ENCODE data around the gene STK32B.

STK32B gene

DNA sequence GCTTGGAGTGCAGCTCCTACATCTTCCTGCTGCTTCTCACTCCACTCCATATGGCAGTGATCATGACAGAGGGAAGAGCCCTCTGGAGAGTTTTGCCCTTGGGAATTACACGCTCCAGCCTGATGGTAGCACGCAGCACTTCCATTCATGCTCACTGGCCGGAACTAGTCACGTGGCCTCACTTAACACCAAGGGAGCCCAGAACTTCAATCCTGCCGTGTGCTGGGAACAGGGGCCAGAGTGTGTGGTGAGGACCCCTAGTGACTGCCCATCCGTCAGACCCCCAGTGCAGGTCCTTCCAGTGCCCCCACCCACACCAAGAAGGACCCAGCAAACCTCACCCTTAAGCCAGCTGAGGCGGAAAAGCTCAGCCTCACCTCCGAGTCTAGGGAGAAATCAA is 426.3 kb downstream of the STK32B start:
- FAIRE-seq: no peak

DNA sequence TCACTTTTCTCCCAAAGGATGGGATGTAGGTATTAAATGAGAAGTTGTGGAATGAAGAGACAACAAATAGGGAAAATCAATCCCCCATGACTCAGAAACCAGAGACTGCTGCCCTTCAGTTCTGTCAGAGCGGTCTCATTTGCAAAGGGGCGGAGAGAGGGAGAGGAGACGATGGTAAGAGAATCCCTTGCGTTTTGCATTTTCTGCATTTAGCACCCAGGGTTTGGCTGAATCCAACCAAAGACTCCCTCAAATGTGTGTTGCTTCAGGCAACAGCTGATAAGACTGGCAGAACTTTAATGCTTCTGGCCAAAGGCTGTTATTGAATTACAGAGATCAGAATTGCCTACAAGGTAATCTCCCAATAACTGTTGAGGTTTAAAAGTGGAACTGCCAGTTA is 426.9 kb downstream of the STK32B start:
- FAIRE-seq: no peak

DNA sequence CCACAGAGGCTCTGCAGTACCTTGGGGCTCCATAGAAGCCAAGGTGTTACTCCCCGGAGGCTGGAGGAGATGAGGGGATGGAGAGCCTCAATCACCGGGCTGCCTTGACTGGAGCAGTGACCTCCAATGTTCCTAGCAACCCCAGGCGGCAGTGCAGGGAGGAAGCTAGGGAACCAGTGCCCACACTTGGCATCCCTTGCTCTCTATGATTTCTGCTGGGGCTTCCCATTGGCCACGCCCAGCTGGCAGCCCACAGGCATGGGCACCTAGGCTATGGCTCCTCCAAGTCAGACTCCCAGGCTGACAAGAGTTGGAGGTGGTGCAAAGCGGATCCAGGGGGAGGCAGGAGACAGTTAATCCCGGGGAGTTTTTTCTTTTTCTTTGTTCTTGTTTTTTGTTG is 427.4 kb downstream of the STK32B start:
- FAIRE-seq: no peak

DNA sequence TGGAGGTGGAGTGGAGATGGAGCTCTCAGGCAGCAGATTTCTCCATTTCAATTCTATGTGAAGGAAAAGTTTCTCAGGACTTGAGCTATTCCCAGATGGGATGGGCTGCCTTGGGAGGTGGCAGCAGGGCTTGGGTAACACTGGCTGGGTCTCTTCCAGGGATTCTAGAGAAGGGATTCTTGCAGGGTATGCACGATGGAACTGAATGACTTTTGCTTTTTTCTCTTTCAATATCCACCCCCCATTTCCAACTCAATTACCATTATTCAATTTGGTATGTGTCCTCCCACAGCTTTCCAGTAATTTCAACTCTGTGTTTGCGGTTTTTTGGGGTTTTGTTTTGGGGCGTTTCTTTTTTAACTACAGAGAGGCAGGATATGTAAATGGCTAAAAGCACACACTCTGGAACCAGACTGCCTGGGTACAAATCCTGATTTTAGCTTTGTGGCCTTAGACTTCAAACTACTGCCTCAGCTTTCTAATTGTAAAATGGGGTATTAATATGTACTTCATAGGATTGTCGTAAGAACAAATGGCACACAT is 428.3 kb downstream of the STK32B start:
- FAIRE-seq: no peak

DNA sequence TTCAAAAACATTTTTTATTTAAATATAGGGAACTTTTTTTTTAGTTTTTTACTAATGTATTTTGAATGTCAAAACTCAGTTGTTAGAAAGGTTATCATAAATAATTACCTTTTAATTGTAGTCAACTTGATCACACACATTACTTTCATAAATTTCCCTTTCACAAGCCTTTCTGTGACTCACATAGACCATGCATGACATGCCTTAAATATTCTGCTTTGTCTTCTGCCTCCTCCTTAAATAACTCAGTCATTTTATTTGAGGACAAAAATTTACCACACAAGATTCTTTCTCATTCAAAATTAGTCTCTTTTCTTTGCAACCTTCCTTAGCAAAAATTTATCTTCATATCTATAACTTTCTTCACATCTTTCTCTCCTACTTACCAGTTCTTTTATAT is 437.1 kb downstream of the STK32B start:
- no peak for FAIRE-seq

DNA sequence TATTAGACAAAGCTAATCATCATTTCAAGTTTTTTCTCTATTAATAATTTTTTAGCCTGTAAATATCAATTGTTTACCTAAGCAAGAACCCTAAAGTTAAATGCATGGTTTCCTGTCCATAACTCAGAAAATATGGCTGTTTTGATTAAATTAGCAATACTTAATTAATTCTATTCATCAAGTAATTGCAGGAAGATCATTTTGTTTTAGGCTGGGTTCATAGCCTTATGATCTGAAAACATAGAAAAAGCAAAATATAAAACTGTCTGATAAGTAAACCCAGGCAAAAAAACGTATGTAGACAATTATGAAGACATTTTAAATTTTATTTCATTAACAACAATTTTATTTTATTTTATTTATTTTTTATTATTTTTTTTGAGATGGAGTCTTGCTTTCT is 438.0 kb downstream of the STK32B start:
- no peak for FAIRE-seq

DNA sequence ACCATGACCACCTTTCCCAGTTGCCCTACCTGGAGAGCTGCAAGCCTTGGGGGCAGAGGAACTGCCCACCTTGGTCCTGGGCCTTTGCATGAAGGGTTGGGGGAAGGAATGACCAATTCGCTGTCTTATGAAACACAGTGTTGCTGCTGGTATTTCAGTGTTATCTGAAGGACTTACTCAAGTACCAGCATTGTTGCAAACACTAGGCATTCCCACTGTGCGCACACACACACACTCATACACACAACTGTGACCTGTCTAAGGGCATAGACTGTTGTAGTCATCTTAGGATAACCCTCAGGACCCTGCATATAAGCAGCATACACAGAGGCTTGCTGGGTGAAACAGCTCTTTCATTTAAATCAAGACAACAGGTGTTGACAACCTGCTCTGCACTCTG is 446.2 kb downstream of the STK32B start:
- no peak for FAIRE-seq

DNA sequence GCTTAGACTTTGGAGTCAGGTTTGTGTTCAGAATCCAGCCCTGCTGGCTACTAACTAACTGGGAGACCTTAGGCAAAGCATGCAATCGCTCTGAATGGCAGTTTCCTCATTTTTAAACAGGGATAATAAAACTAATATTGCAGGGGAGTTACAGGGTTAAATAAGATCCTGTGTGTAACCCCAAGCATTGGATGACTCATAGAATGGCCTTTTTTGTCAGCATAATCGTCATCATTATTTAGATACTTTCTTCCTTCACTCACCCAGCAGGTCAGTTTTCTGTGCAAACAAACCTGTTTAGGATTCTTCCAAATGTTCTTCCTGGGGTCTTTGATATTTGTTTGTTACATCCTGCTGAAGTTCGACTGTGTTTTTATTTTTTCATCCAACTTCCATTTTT is 448.9 kb downstream of the STK32B start:
- no peak for FAIRE-seq

DNA sequence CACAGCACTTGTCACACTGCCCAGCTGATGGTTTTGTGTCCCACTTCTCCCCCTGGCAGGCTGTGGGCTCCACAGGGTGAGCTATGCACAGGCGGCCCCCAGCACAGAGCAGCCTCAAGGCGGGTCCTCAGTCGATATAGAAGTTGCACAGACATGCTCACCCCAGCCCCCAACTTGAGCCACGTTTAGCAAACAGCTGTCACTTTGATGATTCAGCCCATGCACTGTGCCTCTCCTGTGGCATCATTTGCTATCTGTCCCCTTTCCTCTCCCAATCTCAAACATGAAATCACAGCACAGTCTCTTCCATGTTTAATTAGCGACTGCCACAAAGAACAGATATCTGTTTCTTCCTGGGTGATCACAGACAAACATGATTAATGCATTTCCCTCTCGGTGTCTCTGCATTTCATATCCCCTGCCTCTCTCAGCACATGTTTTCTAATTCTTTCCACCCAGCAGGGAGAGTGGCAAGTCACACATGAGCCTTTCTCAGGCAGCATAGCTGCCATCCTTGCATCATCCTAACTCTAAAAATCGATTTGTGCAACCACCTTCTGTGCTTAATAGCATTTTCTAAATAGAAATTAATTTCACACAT is 452.2 kb downstream of the STK32B start:
- FAIRE-seq: no peak

DNA sequence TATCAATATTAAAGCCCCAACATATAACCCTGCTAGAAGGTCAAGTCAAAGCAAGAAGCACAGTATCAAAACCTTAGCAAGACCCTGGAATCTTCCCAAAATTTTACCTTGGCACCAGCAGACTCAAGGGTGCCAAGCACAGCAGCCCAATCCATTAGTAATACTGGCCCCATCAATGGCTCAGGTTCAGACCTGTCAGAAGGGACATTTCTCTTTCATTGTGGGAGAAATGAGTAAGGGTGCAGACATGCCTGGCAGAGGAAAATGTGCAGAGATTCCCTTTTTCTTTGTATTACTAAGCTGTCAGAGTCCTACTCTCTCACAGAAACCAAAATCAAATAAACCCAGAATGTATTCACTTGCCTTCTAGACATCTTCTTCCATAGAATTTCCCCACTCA is 453.2 kb downstream of the STK32B start:
- no peak for FAIRE-seq

DNA sequence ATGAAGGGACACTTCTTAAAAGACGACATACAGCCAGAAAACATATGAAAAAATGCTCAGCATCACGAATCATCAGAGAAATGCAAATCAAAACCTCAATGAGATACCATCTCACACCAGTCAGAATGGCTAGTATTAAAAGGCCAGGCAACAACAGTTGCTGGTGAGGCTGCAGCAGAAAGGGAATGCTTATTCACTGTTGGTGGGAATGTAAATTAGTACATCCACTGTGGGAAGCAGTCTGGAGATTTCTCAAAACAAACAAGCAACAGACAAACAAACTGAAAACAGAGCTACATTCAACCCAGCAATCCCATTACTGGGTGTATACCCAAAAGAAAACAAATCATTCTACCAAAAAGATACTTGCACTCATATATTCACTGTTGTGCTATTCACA is 459.2 kb downstream of the STK32B start:
- FAIRE-seq: no peak

DNA sequence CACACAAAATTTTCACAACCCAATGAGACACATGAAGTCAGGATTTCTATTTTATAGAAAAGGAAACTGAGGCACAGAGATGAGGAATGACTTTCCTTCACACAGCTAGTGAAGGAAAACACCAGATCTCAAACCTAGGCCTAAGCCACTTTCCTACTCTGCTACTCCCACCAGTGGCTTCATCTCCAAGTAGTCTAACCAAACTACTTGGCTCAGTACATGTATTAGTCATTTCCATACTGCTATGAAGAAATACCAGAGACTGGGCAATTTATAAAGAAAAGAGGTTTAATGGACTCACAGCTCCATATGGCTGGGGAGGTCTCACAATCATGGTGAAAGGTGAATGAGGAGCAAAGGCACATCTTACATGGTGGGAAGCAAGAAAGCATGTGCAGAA is 460.5 kb downstream of the STK32B start:
- FAIRE-seq: no peak

DNA sequence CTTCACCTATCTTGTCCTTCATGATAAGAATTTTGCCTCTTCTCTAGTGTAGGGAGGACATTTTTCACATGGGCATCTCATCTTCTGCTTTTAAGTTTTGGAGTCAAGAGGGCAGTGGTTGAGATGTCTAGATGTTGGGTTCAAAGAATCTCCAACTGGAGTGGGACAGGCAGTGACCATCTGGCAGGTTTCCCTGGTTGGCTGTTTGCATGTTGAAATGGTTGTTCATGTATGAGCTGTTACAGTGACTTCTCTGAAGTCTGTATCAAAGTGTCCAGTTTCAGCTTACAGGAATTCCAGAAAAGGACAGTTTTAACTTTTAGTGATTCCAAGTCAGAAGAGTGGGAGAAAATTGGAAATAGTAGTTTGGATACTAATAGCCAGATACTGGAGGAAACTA is 464.4 kb downstream of the STK32B start:
- FAIRE-seq: no peak

DNA sequence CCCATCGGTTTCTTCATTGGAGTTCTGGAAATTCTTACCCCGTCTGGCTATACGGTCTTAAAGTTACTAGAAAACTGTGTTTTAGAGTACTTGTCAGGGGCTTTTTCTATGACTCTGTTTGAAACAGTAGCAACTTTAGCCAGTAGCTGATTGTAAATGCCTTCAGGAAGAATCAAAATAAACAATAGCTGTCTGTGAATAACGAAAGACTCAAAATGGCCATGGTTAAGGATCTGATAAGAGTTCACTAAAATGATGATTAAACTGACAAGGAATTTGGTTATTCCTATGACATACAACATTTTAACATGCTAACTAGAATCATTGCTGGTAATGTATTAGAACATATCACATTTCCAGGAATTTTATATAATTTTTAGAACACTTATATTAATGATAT is 466.1 kb downstream of the STK32B start:
- no peak for FAIRE-seq

DNA sequence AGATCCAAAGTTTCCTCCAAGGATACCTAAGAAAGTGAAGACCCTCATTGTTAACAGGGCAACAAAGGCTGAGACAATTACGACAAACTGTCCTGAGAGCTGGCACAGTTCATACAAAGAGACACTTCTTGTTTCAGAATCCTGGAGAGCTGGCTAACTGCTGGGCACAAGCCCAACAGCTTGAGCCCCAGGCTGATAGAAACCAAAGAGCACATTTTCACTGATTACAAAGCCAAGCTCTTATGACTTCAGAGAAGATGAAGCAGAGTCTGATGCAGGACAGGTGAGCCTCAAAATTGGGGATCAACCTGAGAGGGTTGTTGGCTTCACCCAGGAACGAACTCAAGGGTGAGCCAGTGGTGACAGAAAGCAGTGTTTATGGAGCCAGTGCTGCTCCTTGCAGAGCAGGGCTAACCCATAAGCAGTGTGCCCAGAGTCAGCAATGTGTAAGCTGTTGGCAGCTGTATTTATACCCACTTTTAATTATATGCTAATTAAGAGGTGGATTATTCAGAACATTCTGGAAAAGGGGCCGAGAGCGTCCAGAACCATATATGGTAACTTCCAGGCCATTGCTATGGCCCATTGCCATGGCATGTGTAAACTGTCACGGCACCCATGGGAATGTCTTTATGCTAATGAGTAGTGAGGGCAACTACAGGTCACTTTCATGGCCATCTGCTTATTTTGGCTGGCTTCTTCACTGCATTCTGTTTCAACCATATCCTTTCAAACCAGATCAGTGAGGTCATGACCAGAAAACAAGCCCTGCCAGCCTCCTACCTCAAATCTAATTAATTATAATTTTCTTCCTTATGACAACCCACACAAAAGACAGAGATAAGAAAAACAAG is 473.4 kb downstream of the STK32B start:
- FAIRE-seq: no peak

DNA sequence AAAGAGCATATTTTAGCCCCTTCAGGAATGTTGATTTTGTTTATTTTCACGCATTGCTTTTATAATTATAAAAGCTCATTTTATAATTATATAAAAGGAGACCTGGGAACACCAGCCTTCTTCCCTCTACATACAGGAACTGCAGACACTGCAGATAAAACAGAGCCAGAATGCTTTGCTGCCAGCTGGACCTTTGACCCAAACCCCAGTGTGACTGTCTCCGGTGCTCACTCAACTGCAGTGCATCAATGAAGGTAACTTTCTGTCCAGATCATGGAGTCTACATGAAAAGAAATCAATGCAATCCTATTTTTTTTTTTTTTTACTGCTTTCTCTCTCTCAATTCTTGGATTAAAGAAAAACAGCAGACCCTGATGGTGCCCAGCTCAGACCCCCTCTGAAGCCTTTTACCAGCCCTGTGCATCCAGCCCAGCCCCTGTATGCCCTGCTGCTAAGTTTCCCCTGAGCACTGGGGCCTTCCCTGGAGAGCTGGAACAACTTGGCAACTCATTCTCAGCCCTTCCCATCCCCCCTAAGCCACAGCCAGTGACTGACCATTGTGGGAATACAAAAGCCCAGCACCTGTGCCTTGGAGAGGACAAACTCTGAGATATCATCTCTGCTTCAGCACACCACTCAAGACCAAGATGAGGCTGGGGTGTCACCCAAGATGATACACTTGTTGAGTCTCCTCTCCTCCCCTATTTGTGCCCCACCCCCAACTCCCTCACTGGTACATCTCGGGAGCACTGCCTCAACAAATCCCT is 475.0 kb downstream of the STK32B start:
- no peak for FAIRE-seq

DNA sequence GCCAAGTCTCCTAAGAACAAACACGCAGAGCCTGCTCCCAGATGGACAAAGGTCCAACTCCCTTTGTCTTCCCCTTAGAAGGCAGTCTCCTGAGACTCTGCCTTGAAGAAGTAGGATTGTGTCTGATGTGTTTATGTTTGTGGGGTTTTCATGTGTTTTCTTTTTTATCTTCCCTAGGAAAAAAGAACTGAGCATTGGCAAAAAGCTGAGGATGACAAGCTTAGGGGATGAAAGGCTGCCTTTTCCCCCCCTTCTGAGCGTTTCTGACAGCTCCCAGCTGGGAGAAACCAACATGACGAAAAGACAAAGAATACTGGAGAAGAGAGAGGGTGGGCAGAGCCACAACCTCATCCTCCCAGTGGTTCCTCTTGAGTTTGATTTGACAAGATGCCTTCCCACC is 475.9 kb downstream of the STK32B start:
- FAIRE-seq: no peak

DNA sequence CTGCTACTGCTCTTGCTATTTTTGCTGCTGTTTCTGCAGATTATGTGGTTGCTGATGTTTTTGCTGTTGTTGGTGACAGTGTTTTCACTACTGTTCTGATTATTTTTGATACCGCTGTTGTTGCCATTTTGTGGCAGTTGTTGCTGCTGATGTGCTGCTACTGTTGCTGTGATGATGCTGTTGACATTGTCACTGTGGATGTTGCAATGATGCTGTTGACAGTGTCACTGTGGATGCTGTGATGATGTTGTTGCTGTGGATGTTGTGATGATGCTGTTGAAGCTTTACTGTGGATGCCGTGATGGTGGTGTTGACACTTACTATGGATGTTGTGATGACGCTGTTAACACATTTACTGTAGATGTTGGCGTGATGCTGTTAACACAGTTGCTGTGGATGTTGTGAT is 476.8 kb downstream of the STK32B start:
- FAIRE-seq: no peak

DNA sequence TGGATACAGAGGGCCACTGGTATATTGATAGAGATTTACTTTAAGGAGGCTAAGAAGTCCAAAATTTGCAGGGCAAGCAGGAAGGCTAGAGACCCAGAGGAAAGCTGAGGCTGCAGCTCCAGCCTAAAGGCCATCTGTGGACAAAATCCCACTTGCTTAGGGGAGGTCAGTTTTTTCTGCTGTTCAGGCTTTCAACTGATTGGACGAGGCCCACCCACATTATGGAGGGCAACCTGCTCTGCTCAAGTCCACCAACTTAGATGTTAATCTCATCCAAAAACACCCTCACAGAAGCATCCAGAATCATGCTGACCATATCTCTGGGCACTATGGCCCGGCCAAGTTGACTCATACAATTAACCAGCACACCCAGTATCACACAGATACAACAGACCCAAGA is 480.8 kb downstream of the STK32B start:
- no peak for FAIRE-seq

DNA sequence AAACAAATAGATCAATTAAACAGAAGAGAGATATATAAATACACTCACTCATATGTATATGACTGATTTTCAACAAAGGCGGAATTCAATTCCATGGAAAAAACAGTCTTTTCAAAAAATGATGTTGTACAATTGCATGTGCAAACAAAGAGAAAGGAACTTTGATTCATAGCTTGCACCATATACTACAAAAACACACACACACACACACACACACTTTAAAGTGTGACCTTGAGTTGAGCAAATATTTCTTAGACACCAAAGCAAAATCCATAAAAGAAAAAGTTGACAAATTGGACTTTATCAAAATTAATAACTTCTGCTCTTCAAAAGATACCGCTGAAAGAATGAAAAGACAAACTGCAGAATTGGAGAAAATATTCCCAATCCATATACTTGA is 488.3 kb downstream of the STK32B start:
- FAIRE-seq: no peak

DNA sequence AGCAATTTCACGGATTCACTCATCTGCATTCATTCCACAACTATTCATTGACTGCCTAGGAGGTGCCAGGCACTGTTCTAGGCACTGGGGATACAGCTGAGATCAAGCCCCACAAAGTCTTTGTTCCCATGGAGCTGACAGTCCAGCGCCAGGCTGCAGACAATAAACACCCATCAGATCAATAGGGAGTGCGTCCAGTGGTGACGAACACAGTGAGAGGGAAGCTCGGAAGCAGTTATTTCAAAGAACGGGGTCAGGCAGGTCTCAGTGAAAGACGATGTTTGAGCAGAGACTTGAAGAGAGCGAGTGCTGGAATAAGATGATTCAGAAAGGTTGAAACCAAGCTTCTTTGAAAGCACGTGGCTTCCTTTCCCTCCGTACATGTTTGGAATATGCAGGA is 489.9 kb downstream of the STK32B start:
- no peak for FAIRE-seq

DNA sequence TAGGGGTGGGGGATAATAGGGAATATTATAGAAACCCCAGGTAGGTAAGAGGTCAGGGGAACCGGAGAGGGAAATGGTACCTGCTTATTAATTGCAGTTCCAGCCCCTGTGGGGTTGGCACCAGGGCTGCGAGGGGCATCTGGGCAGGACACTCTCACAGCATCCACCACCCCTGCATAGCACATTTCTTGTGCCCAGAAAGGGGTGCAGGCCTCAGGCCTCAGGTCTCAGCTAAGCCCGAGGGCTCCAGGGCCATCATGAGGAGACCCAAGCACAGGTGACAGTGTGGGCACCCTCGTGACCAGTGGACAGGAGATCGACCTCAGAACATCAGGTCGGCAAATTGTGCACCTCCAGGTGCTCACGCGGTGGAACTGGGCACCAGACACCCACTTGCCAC is 492.4 kb downstream of the STK32B start:
- FAIRE-seq: no peak

DNA sequence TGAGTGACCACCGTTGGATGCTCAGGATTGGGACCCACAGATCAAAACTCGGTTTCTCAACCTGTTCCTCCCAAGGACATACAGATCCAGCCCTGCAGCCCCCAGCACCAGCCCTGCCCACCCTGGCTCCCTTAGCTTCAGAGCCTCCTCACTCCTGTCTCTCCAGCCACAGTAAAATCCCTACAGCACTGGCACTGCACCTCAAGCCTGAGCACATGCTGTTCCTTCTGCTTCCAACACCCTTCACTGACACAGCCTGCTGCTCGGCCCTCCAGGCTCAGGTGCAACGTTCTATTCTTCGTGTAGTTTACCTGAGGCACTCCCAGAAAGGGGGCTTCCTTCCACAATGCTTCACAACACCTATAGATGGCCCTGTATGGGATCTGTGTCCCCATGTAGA is 493.5 kb downstream of the STK32B start:
- FAIRE-seq: no peak

DNA sequence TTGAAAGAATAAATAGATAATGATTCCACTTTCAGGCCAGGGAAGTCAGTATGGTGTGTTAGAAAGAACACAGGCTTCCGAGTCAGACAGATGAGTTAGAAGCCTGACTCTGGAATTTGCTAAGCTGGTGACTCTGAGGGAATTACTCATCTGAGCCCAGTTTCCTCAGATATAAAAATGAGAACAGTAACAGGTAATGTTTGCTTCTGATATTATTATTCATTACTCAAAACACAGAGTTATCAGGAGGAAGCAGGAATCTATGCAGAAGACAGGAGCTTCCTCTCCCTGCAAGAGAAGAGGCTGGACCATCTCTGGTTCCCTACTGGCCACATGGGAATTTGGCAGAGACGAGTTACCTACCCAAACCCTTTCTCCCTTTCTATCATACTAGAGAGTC is 494.0 kb downstream of the STK32B start:
- FAIRE-seq: no peak
